ENCODE results near the gene PHF2. TPM values are rescaled to one million over a fixed set of nuclear protein-coding genes. Genes with fewer than 3 reads are reported as not detected.

The PHF2 gene
- polyA plus RNA-seq, 3 donors, result 0.40 to 16.0 (median 0.97) TPM

- 95% methylated on average over 19 of the region's 19 CpGs for WGBS (ENCODE audit: insufficient coverage)
- peaks cover 84 to 99% of the 10 kb centered on the region in 2 donors for H3K36me3 ChIP-seq (replicated peaks in 1 of 2; ENCODE audit: control insufficient read depth in 1 of 2, insufficient read depth in 2 of 2, low read length in 2 of 2)
- H3K36me3 Mint-ChIP-seq, result peaks cover 61 to 63% of the 10 kb centered on the region in 2 donors
- no peak for TF ChIP-seq CTCF (IDR thresholded peaks at IDR 0.05)
- H3K79me2 ChIP-seq (ENCODE audit: insufficient read depth, low read length), result no peaks in the 10 kb centered on the region
- no peaks in the 10 kb centered on the region for H3K4me1 Mint-ChIP-seq
- no peak overlapping the region for H3K27ac ChIP-seq (ENCODE audit: low read depth in 1 of 2, low read length in 2 of 2)
- no peak overlapping the region for H3K27ac Mint-ChIP-seq
- no peaks in the 10 kb centered on the region for H3K27me3 Mint-ChIP-seq (ENCODE audit: low read depth in 3 of 3)
- intact Hi-C loops (cut with micrococcal nuclease), result no loop called here
- no peaks in the 10 kb centered on the region for H4K20me1 ChIP-seq (ENCODE audit: insufficient read depth, low read length)
- H3K9me3 ChIP-seq (replicated peaks in 1 of 2; ENCODE audit: control insufficient read depth in 1 of 2, insufficient read depth in 1 of 2, low read length in 2 of 2), result no peaks in the 10 kb centered on the region
- no peak overlapping the region for H3K4me3 Mint-ChIP-seq
- H3K4me1 ChIP-seq (ENCODE audit: control insufficient read depth in 1 of 2, insufficient read depth in 2 of 2, low read length in 2 of 2), result no peaks in the 10 kb centered on the region
- H3K27me3 ChIP-seq (ENCODE audit: control insufficient read depth in 2 of 2, insufficient read depth in 2 of 2, low read length in 2 of 2), result no peaks in the 10 kb centered on the region
- no peak overlapping the region for H2AFZ ChIP-seq (ENCODE audit: insufficient read depth, low read depth, low read length, poor library complexity, severe bottlenecking)
- no peak for DNase-seq
- H3K9me3 Mint-ChIP-seq, result no peaks in the 10 kb centered on the region
- no peak overlapping the region for H3K4me2 ChIP-seq (replicated peaks; ENCODE audit: extremely low read depth, low read length, poor library complexity, severe bottlenecking)
- H3K9ac ChIP-seq (ENCODE audit: insufficient read depth, low read length, poor library complexity, severe bottlenecking), result no peak overlapping the region
- no peak overlapping the region for H3K4me3 ChIP-seq (replicated peaks in 1 of 3; ENCODE audit: low read depth in 2 of 3, low read length in 3 of 3)
Observed at GRCh38 chr9:93649610-93650261, 73.4 kb downstream of the PHF2 start.

GRCh38 chr9:93650448-93650847 lies 74.1 kb downstream of the PHF2 start:
- H3K36me3 Mint-ChIP-seq, result peaks cover 59 to 62% of the 10 kb centered on the region in 2 donors
- H2AFZ ChIP-seq (ENCODE audit: insufficient read depth, low read depth, low read length, poor library complexity, severe bottlenecking), result no peak overlapping the region
- no peak overlapping the region for H3K9ac ChIP-seq (ENCODE audit: insufficient read depth, low read length, poor library complexity, severe bottlenecking)
- WGBS (ENCODE audit: insufficient coverage), result 100% methylated on average over 5 of the region's 11 CpGs
- H3K4me3 ChIP-seq (replicated peaks in 1 of 3; ENCODE audit: low read depth in 2 of 3, low read length in 3 of 3), result no peak overlapping the region
- H3K9me3 ChIP-seq (replicated peaks in 1 of 2; ENCODE audit: control insufficient read depth in 1 of 2, insufficient read depth in 1 of 2, low read length in 2 of 2), result no peaks in the 10 kb centered on the region
- H3K4me3 Mint-ChIP-seq, result no peak overlapping the region
- no peak for DNase-seq
- TF ChIP-seq CTCF (IDR thresholded peaks at IDR 0.05), result no peak
- H3K27ac Mint-ChIP-seq, result peak overlapping the region in 1 of 7 donors; percentile 14
- no peaks in the 10 kb centered on the region for H3K79me2 ChIP-seq (ENCODE audit: insufficient read depth, low read length)
- no peaks in the 10 kb centered on the region for H3K27me3 Mint-ChIP-seq (ENCODE audit: low read depth in 3 of 3)
- no peaks in the 10 kb centered on the region for H3K27me3 ChIP-seq (ENCODE audit: control insufficient read depth in 2 of 2, insufficient read depth in 2 of 2, low read length in 2 of 2)
- intact Hi-C loops (cut with micrococcal nuclease), result no loop called here
- no peaks in the 10 kb centered on the region for H3K4me1 ChIP-seq (ENCODE audit: control insufficient read depth in 1 of 2, insufficient read depth in 2 of 2, low read length in 2 of 2)
- H3K9me3 Mint-ChIP-seq, result no peaks in the 10 kb centered on the region
- H3K27ac ChIP-seq (ENCODE audit: low read depth in 1 of 2, low read length in 2 of 2), result no peak overlapping the region
- H3K4me1 Mint-ChIP-seq, result no peaks in the 10 kb centered on the region
- H3K4me2 ChIP-seq (replicated peaks; ENCODE audit: extremely low read depth, low read length, poor library complexity, severe bottlenecking), result no peak overlapping the region
- H4K20me1 ChIP-seq (ENCODE audit: insufficient read depth, low read length), result no peaks in the 10 kb centered on the region
- peaks cover 80 to 99% of the 10 kb centered on the region in 2 donors for H3K36me3 ChIP-seq (replicated peaks in 1 of 2; ENCODE audit: control insufficient read depth in 1 of 2, insufficient read depth in 2 of 2, low read length in 2 of 2)

Measured in CD14-positive monocyte (primary cell).